ENCODE measurements around the gene CMAS. TPM values are rescaled to one million over a fixed set of nuclear protein-coding genes. Genes with fewer than 3 reads are reported as not detected.
"Not testable (repeated sequence)": the region's sequence is repeated elsewhere in the genome, so short reads cannot be mapped to it uniquely, and the experiment has no call there.

CMAS gene
- total RNA-seq, 2 experiments from 2014 or later: 37.5 to 39.3 TPM

GRCh38 chr12:22052994-22053393 lies 7.0 kb downstream of the CMAS start:
- Mint-ChIP-seq H3K4me1 (peaks cover 11% of the 10 kb centered on the region), H3K36me3 (ENCODE audit: low read depth) (peaks cover 26% of the 10 kb centered on the region)
- CTCF ChIA-PET, H3K27me3 Mint-ChIP-seq, H3K4me3 Mint-ChIP-seq, H3K9me3 Mint-ChIP-seq, H3K27ac Mint-ChIP-seq, POLR2A ChIA-PET, DNase-seq: not testable (repeated sequence)

GRCh38 chr12:22054155-22054554 lies 8.1 kb downstream of the CMAS start:
- H3K9me3 Mint-ChIP-seq: no peaks in the 10 kb centered on the region
- no peaks in the 10 kb centered on the region for H3K27me3 Mint-ChIP-seq
- ChIA-PET CTCF (no interaction called here), POLR2A (no interaction called here)
- no peak overlapping the region for H3K4me3 Mint-ChIP-seq
- no peak for DNase-seq
- peaks cover 4% of the 10 kb centered on the region for H3K4me1 Mint-ChIP-seq
- no peak overlapping the region for H3K27ac Mint-ChIP-seq
- peaks cover 19% of the 10 kb centered on the region for H3K36me3 Mint-ChIP-seq (ENCODE audit: low read depth)

GRCh38 chr12:22056607-22057006 lies 10.6 kb downstream of the CMAS start:
- Mint-ChIP-seq H3K4me1 (no peaks in the 10 kb centered on the region), H3K27me3 (no peaks in the 10 kb centered on the region), H3K27ac (no peak overlapping the region), H3K4me3 (no peak overlapping the region), H3K36me3 (ENCODE audit: low read depth) (peaks cover 20% of the 10 kb centered on the region), H3K9me3 (no peaks in the 10 kb centered on the region)
- DNase-seq: no peak
- POLR2A ChIA-PET: interaction anchor here (1.8 kb wide), 1 partner anchor 10 kb away, joined by 11 read pairs; the partner anchor contains the start of gene CMAS
- CTCF ChIA-PET: interaction anchor here (1.2 kb wide), 1 partner anchor 11 kb away, joined by 3 read pairs; no protein-coding TSS in a partner anchor

- Mint-ChIP-seq H3K27ac (no peak overlapping the region), H3K4me1 (no peaks in the 10 kb centered on the region), H3K27me3 (no peaks in the 10 kb centered on the region), H3K4me3 (no peak overlapping the region), H3K9me3 (no peaks in the 10 kb centered on the region), H3K36me3 (ENCODE audit: low read depth) (peaks cover 33% of the 10 kb centered on the region)
- no peak for DNase-seq
- CTCF ChIA-PET: interaction anchor here (0.5 to 0.7 kb wide), 3 partner anchors 397 to 1214 kb away, joined by 3 read pairs; no protein-coding TSS in a partner anchor
- POLR2A ChIA-PET: interaction anchor here (1.0 kb wide), 1 partner anchor 14 kb away, joined by 4 read pairs; the partner anchor contains the start of gene CMAS
Observed at GRCh38 chr12:22059976-22060647, 14.1 kb downstream of the CMAS start.

- Mint-ChIP-seq H3K4me3 (no peak overlapping the region), H3K9me3 (no peaks in the 10 kb centered on the region), H3K4me1 (no peaks in the 10 kb centered on the region), H3K36me3 (ENCODE audit: low read depth) (peaks cover 37% of the 10 kb centered on the region), H3K27ac (no peak overlapping the region), H3K27me3 (no peaks in the 10 kb centered on the region)
- DNase-seq: no peak
- ChIA-PET POLR2A (no interaction called here), CTCF (interaction anchor here (2.0 kb wide), 1 partner anchor 18 kb away, joined by 6 read pairs; the partner anchor contains the start of gene CMAS)
Observed at GRCh38 chr12:22064968-22065367, 18.9 kb downstream of the CMAS start.

GRCh38 chr12:22066310-22066709 lies 20.3 kb downstream of the CMAS start:
- no peaks in the 10 kb centered on the region for H3K9me3 Mint-ChIP-seq
- H3K27ac Mint-ChIP-seq: no peak overlapping the region
- H3K36me3 Mint-ChIP-seq (ENCODE audit: low read depth): peaks cover 36% of the 10 kb centered on the region

GRCh38 chr12:22069851-22070250 lies 23.8 kb downstream of the CMAS start:
- CTCF ChIA-PET: no interaction called here
- no peak for DNase-seq
- POLR2A ChIA-PET: no interaction called here
- H3K4me3 Mint-ChIP-seq: no peak overlapping the region
- H3K36me3 Mint-ChIP-seq (ENCODE audit: low read depth): peaks cover 26% of the 10 kb centered on the region
- H3K9me3 Mint-ChIP-seq: no peaks in the 10 kb centered on the region
- no peak overlapping the region for H3K27ac Mint-ChIP-seq
- no peaks in the 10 kb centered on the region for H3K27me3 Mint-ChIP-seq
- no peaks in the 10 kb centered on the region for H3K4me1 Mint-ChIP-seq

More at GRCh38 chr12:22066310-22066709, 20.3 kb downstream of the CMAS start:
- Mint-ChIP-seq H3K4me3 (no peak overlapping the region), H3K27me3 (no peaks in the 10 kb centered on the region), H3K4me1 (no peaks in the 10 kb centered on the region)
- POLR2A ChIA-PET: no interaction called here
- CTCF ChIA-PET: no interaction called here
- no peak for DNase-seq

- H3K36me3 Mint-ChIP-seq (ENCODE audit: low read depth): no peaks in the 10 kb centered on the region
- H3K9me3 Mint-ChIP-seq: no peaks in the 10 kb centered on the region
- H3K27ac Mint-ChIP-seq: no peak overlapping the region
- H3K27me3 Mint-ChIP-seq: no peaks in the 10 kb centered on the region
- ChIA-PET CTCF (interaction anchor here (0.6 to 1.7 kb wide), 6 partner anchors 90 to 584 kb away, joined by 3 to 9 read pairs (median 4); no protein-coding TSS in a partner anchor), POLR2A (no interaction called here)
- no peak overlapping the region for H3K4me3 Mint-ChIP-seq
- DNase-seq: no peak
- H3K4me1 Mint-ChIP-seq: no peaks in the 10 kb centered on the region
Observed at GRCh38 chr12:22082190-22082701, 36.2 kb downstream of the CMAS start.

- POLR2A ChIA-PET: no interaction called here
- CTCF ChIA-PET: interaction anchor here (0.8 to 1.7 kb wide), 7 partner anchors 250 to 378 kb away, joined by 3 to 9 read pairs (median 4); no protein-coding TSS in a partner anchor
- H3K9me3 Mint-ChIP-seq: no peaks in the 10 kb centered on the region
- no peak overlapping the region for H3K4me3 Mint-ChIP-seq
- no peaks in the 10 kb centered on the region for H3K27me3 Mint-ChIP-seq
- no peak overlapping the region for H3K27ac Mint-ChIP-seq
- no peaks in the 10 kb centered on the region for H3K36me3 Mint-ChIP-seq (ENCODE audit: low read depth)
- no peak for DNase-seq
- no peaks in the 10 kb centered on the region for H3K4me1 Mint-ChIP-seq
Observed at GRCh38 chr12:22083167-22083566, 37.1 kb downstream of the CMAS start.

- Mint-ChIP-seq H3K36me3 (ENCODE audit: low read depth) (no peaks in the 10 kb centered on the region), H3K4me1 (no peaks in the 10 kb centered on the region), H3K27me3 (peaks cover 3% of the 10 kb centered on the region), H3K4me3 (no peak overlapping the region), H3K27ac (no peak overlapping the region), H3K9me3 (no peaks in the 10 kb centered on the region)
- no peak for DNase-seq
- POLR2A ChIA-PET: no interaction called here
- CTCF ChIA-PET: interaction anchor here (1.9 kb wide), 1 partner anchor 374 kb away, joined by 5 read pairs; no protein-coding TSS in a partner anchor
Observed at GRCh38 chr12:22084852-22085251, 38.8 kb downstream of the CMAS start.

- Mint-ChIP-seq H3K27me3 (peaks cover 3% of the 10 kb centered on the region), H3K9me3 (no peaks in the 10 kb centered on the region), H3K4me3 (no peak overlapping the region), H3K36me3 (ENCODE audit: low read depth) (no peaks in the 10 kb centered on the region), H3K27ac (no peak overlapping the region), H3K4me1 (no peaks in the 10 kb centered on the region)
- no peak for DNase-seq
- ChIA-PET POLR2A (no interaction called here), CTCF (no interaction called here)
Observed at GRCh38 chr12:22088886-22089285, 42.9 kb downstream of the CMAS start.

GRCh38 chr12:22089486-22089885 lies 43.5 kb downstream of the CMAS start:
- DNase-seq: no peak
- Mint-ChIP-seq H3K36me3 (ENCODE audit: low read depth) (no peaks in the 10 kb centered on the region), H3K27me3 (peaks cover 3% of the 10 kb centered on the region), H3K27ac (no peak overlapping the region), H3K4me1 (no peaks in the 10 kb centered on the region), H3K9me3 (no peaks in the 10 kb centered on the region), H3K4me3 (no peak overlapping the region)
- ChIA-PET POLR2A (no interaction called here), CTCF (no interaction called here)

- H3K4me1 Mint-ChIP-seq: peaks cover 12% of the 10 kb centered on the region
- H3K9me3 Mint-ChIP-seq; DNase-seq; H3K27ac Mint-ChIP-seq; H3K4me3 Mint-ChIP-seq; H3K27me3 Mint-ChIP-seq; H3K36me3 Mint-ChIP-seq (ENCODE audit: low read depth): not testable (repeated sequence)
- CTCF ChIA-PET: interaction anchor here (1.9 kb wide), 1 partner anchor 236 kb away, joined by 8 read pairs; no protein-coding TSS in a partner anchor
- POLR2A ChIA-PET: interaction anchor here (0.8 kb wide), 1 partner anchor 236 kb away, joined by 3 read pairs; no protein-coding TSS in a partner anchor
Observed at GRCh38 chr12:22099062-22099461, 53.0 kb downstream of the CMAS start.

All from activated CD4-positive, alpha-beta memory T cell treated with anti-CD3 and anti-CD28 coated beads, Interleukin-2, amount 10 ng/mL, durations not matched to agents 7 days and 5 days (primary cell).